ENCODE results near the gene BTBD1.
"Not testable (repeated sequence)": the region's sequence is repeated elsewhere in the genome, so short reads cannot be mapped to it uniquely, and the experiment has no call there.

Gene BTBD1

DNA sequence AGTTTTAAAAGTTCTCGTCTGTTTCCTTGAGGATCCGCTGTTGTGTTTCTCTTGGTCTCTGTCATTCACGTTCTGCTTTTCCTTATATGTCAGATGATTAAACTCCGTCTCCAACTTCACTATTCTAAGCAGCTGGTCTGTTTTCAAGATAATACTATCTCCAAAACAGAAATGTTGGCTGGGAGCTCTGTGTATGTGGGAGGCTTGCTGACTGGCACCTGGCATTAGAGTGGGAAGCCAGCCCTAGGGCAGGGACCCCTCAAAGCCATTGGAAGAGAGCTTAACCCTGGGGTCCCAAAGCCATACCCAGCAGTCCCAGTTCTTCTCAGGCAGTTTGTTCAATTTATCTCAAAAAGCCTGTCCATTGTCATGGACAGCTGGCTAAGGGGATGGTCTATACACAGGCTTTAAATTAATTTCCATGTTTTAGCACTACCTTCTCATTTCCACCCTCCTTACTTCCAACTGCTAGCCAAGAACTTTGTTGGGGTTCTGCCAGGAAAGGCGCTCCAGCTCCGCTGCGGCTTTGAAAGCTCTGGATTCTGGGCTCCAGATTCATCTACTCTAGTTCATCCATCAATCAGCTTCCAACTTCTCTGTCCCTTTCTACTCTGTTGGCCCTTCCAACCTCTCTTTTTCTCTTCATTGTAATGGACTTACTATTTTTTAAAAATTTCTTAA is 9.2 kb downstream of the BTBD1 start:
- DNase-seq (ENCODE audit: low read depth in 2 of 2, low spot score in 1 of 2): no peak

DNA sequence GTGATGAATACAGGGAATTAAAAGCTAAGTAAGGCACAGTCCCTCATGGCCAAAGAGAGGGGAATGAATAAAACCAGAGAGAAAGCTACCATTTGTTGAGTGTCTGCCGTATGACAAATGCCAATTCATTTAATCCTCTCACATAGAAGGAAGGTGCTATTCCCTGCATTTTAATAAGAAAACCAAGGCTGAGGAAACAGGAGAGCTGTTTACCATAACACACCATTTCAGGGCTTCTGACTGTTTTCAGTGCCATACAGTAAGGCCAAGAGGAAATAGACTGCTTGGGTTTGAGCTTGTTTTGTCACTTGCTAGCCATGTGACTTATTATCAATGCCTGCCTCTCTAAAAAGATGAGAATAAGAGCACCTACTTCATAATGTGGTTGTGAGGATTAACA is 10.1 kb downstream of the BTBD1 start:
- DNase-seq (ENCODE audit: low read depth in 2 of 2, low spot score in 1 of 2): no peak

DNA sequence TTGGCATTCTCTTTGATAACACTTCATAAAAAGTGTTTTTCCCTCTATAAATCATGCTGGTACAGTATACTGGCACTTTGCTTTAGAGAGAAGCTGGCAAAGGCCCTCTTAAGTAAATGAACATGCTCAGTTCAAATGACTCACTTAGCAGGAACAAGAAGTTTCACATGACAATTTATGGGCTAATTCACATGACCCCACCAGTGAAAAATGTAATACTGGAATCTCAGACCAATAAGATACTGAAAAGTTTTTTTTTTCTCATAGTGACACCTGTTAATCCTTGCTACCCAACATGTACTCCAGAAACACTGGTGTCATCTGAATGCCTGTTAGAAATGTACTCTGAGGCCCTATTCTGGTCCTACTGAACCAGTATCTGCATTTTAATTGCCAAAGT is 13.9 kb downstream of the BTBD1 start:
- no peak for DNase-seq (ENCODE audit: low read depth in 2 of 2, low spot score in 1 of 2)

DNA sequence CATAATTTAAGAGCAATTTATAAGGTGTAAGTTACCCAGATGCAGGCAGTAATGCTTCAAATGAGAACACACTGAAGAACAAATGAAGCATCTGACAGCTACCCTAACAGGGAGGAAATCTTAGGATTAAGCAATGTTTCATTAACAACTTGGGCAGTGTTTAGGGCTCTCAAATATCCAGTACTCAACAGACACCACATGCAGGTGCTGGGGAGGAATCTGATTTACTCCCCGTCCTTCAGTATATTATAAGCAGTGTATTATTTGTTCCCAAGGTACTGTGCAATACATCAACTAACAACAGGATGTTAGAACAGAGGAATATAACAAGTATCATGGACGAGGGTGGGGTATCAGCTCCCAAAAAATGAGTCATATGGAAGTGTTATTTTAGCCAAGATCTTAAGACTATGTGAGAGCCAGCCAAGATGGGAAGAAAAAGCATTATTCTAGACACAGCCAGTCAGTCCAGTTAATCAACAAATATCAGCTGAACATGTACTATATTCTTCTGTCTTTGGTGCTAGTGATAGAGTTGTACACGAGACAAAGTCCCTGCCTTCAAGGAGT is 20.4 kb downstream of the BTBD1 start:
- DNase-seq (ENCODE audit: low read depth in 2 of 2, low spot score in 1 of 2): no peak

DNA sequence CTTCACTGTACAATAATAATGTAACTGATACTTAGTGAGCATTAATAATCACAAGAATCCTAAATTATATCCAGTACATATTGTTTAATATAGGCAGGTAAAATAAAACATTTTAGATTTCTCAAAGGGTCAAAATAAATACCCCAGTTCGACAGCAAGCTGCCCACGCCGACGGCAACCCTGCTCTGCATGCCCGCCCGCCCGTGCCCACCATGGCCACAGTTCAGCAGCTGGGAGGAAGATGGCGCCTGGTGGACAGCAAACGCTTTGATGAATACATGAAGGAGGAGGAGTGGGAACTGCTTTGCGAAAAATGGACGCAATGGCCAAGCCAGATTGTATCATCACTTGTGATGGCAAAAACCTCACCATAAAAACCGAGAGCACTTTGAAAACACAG is 22.9 kb downstream of the BTBD1 start:
- no peak for DNase-seq (ENCODE audit: low read depth in 2 of 2, low spot score in 1 of 2)

DNA sequence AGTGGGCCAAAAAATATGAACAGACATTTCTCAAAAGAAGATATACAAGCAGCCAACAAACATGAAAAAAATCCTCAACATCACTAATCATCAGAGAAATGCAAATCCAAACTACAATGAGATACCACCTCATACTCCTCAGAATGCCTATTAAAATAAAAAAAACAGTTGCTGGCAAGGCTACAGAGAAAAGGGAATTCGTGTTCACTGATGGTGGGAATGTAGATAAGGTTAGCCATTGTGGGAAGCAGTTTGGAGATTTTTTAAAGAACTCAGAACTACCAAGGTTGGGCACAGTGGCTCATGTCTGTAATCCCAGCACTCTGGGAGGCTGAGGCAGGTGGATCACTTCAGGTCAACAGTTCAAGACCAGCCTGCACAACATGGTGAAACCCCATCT is 27.8 kb downstream of the BTBD1 start:
- DNase-seq (ENCODE audit: low read depth in 2 of 2, low spot score in 1 of 2): no peak

DNA sequence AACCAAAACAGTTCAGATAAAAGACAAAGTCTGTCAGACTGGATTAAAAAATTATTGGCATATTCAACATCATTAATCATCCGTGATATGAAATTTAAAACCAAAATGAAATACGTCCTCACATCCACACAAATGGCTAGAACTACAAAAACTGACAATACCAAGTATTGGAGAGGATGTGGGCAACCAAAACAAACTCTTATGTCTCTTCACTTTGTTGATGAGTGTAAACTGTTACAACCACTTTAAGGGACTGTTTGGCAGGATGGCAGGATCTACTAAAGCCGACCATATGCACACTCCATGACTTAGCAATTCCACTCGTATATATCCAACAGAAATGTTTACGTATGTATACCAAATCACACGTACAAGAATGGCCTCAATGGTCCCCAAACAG is 30.8 kb downstream of the BTBD1 start:
- no peak for DNase-seq (ENCODE audit: low read depth in 2 of 2, low spot score in 1 of 2)

DNA sequence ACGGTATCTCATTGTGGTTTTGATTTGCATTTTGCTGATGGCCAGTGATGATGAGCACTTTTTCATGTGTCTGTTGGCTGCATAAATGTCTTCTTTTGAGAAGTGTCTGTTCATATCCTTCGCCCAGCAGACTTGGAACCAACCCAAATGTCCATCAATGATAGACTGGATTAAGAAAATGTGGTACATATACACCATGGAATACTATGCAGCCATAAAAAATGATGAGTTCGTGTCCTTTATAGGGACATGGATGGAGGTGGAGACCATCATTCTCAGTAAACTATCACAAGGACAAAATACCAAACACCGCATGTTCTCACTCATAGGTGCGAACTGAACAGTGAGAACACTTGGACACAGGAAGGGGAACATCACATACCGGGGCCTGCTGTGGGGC is 35.8 kb downstream of the BTBD1 start:
- not testable (repeated sequence) for DNase-seq (ENCODE audit: low read depth in 2 of 2, low spot score in 1 of 2)

DNA sequence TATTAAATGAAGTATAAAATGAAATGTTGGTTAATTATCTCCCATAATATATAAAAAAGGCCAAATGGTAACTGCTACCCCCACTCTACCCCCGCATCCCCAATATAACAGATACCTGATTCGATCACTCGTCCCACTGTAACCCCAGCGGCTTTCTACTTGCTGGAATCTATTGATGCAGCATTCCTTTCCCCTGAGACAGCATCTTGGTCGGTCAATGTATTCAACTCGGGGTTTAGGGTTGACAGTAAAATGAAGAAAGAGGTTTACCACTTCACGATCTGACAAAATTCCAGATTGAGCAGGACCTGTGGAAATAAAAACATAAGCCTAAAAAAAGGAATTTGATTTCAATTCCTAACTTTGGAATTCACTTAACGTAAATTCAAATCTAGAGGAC is 37.0 kb downstream of the BTBD1 start:
- DNase-seq (ENCODE audit: low read depth in 2 of 2, low spot score in 1 of 2): no peak

DNA sequence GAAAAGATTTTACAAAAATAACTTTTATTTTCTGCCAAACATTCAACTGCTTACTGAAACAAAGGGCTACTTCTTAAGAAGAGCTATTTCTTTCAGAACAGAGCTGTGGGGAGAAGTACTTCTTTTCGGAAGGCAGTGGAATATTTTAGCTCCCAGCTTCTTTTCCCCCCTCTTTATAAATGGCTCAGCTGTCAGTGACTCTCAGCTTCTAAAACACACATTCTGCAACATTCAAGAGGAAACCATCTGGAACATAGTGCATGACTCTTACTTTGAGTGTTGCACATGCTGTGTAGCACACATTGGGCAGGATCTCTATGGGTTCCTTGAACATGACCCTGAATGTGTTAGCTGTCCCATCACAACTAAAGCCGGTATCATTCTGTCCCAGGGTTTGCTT is 48.6 kb downstream of the BTBD1 start:
- DNase-seq (ENCODE audit: low read depth in 2 of 2, low spot score in 1 of 2): no peak

DNA sequence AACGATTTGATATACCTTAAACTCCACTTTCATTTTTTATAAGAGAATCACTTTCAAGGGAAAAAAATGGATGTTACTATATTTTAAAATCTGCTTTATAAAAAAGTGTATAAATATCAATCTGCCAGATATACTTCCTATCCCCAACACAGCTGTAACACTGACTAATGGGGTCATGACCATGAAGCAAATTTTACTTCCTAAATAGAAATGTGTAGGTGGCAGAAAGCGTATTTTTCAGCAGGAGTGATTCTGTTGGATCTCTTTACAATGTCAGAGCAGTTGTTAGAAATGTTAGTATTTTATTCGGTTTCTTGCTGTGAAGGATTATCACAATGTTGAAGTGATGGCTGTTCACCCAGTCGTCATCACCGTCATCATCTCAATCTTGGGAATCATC is 50.1 kb downstream of the BTBD1 start:
- no peak for DNase-seq (ENCODE audit: low read depth in 2 of 2, low spot score in 1 of 2)

DNA sequence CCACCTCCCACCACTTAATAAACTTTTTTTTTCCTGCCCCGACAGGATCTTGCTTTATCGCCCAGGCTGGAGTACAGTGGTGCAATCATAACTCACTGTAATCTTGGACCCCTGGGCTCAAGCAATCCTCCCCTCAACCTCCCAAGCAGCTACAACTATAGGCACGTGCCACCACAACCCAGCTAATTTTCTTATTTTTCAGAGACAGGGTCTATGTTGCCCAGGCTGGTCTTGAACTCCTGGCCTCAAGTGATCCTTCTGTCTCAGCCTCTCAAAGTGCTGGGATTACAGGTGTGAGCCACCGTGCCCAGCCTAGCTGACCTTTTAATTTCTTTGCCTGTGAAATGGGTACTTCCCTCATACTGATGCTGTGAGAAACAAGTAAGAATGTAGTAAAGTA is 51.7 kb downstream of the BTBD1 start:
- no peak for DNase-seq (ENCODE audit: low read depth in 2 of 2, low spot score in 1 of 2)

DNA sequence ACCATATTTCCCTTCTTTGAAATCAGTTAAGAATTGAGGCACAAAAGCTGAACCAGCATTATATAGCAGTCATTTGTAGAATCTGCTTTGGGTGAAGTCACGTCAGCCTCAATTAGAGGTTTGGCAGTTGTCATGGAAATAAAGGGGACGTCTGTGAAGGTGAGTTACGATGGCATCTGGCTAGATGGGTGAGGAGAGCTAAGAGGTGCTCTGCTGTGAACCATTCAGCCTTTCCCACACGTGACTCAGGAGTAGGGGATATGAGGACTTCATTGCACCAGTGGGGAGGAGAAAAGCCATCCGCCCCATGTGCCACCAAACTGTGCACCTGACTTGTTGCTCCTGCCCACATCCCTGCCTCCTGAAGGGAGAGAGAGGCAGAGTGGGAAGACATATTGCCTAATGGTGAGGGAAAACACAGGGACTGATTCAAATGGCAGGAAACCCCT is 52.8 kb downstream of the BTBD1 start:
- no peak for DNase-seq (ENCODE audit: low read depth in 2 of 2, low spot score in 1 of 2)

DNA sequence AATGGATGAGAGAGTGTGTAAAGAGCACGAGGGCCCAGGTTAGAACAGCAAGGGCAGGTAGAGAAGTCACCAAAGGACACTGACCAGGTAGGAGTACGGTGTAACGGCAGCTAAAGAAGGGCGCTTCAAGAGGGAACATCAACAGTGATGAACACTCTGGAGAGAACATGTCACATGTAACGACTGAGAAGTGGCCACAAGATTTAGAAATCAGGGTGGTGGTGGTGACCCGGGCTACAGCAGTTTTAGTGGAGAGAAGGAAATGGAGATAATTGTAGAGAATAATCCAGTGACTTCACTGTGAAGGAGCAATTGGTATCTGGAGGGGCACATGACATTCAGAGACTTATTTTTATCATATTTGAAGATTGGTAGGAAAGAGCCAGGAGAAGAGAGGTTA is 54.4 kb downstream of the BTBD1 start:
- no peak for DNase-seq (ENCODE audit: low read depth in 2 of 2, low spot score in 1 of 2)

DNA sequence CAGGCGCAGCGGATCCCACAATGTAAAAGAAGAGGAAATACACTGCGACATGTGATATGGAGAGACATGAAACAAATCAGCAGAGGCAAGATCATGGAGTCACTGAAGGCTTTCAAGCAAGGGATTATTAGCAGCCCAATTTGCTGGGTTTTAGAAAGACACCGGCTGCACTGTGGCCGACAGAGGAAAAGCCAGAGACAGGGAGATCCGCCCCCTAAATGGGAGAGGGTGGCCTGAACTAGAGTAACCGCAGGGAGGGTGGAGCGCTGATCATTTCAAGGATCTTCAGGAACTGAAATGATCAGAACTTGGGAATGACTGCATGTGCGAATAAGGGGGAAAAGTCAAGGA is 55.0 kb downstream of the BTBD1 start:
- DNase-seq (ENCODE audit: low read depth in 2 of 2, low spot score in 1 of 2): no peak

DNA sequence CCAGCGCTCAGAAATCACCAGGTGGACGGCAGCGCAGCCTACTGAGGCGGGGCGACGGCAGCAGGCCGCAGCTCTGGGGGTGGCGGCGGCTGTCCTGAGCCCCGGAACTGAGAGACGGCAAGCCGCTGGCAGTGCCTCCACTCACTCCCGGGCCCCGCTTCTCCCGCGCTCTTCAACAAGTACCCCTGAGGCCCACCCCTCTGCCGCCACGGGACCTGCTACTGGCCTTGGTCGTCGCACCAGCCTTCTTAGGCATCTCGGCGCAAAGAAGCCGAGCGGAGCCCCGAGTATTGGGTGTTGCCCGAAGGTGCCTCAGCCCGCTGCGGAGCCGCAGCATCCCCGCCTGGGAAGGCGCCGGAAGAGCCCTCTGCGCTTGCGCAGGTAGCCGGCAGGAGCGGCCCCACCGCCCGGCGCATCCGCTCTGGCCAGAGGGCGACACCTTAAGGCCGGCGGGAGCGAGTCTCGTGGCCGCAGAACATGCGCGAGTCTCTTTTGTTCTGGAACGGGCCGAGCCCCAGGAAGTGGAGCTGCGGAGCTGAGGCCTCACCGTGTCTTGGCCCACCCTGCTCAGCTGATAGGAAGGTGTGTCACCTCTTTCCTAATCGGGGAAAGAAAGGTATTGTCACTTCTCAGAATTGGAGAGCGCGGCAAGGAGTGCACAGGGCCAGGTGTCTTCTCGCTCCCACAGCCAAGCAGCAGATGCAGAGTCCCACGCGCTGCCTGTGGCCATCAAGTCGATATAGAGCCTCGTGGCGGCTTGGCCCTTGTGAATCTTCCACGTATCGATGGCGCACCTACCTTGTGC is 55.6 kb downstream of the BTBD1 start, which contains the start of gene C15orf40:
Gene C15orf40, minus strand, starts transcription at position 369 of the 805 bp plus-strand sequence. Its CDS starts 32 bp downstream, at position 337.
- peak; percentile 59 to 77 for DNase-seq (ENCODE audit: low read depth in 2 of 2, low spot score in 1 of 2)

DNA sequence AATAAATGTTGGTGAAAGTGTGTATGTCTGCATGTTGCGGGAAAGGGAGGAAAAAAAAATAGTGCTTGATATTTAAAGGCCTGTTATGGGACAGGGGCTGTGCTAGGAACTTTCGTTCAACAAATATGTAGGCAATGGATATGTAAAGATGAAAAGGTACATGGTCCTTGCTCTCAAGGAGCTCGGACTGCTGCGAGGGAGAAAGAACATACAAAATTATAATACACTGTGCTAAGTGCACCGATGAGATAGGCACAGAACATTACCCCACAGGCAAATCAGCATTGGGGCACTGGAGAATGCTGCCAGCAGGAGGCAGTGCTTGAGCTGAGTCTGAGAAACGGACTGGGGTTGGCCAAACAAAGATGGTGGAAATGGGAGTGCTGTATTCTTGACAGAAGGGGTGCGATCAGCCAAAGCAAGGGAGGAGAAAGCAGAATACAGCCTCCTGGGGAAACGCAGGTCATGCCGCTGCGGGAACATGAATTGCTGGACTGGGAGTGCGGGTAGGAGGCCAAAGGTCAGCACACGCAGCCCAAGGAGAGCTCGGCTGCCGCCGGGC is 56.3 kb downstream of the BTBD1 start:
- peak; percentile 52 to 53 for DNase-seq (ENCODE audit: low read depth in 2 of 2, low spot score in 1 of 2)

DNA sequence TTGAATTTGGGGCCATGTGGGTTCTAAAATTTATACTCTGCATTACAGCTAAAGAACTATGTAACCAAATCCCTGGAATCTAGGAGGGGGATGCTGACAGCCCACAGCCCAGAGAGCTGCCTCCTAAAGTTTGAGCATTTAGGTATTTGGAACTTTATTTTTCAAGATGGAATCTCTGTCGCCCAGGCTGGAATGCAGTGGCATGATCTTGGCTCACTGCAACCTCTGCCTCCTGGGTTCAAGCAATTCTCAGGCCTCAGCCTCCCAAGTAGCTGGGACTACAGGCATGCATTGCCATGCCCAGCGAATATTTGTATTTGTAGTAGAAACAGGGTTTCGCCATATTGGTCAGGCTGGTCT is 66.4 kb downstream of the BTBD1 start:
- DNase-seq (ENCODE audit: low read depth in 2 of 2, low spot score in 1 of 2): not testable (repeated sequence)

DNA sequence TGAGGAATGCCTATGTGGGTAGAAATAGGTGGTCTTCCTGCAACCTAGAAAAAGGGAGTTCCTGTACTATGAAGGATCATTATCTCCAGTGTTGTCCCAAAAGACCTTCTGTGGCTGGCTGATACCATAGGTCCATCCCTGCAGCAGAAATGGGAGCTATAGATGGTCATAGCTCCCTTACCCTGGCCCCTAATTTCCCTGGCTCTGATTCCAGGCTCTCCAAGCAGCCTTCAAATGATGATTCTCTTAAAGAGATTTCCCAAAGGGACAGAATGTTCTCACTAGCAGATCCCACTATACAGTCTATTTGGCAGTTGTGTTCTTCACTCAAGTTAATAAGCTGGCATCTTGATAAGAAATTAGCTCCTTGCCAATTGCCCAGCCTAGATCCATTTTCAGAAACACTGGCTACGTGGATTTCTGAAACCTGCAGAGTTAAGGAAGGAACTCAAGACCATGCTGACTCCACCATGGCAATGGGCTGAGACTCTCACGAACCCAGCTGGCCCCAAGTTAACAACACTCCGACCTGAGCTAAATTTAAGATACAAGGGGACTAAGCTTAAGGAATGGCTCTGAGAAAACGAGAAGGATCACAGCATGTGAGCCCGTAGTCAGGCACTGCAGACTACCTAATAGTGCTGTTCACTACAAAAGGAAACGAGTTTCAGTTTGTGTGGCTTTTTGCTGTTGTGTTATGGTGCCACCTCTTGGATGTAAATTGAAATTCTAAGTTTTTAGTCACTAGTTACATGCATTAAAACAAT is 67.0 kb downstream of the BTBD1 start:
- no peak for DNase-seq (ENCODE audit: low read depth in 2 of 2, low spot score in 1 of 2)

DNA sequence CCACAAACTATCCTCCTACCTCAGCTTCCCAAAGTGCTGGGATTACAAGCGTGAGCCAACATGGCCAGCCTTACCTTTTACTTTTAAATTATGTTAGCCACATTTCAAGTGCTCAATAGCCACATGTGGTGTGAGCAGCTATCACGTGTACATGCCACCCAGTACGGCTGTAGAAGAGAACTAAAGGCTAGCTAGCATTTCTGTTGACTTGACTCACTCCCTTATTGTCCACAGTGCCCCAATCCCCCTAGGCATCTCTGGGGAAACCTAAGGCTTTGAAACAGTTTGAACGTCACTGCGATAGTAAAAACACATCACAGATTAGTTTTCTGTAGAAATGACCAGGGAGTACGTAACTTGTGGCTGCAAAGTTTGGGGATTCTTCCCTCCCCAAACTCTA is 67.6 kb downstream of the BTBD1 start:
- no peak for DNase-seq (ENCODE audit: low read depth in 2 of 2, low spot score in 1 of 2)

DNA sequence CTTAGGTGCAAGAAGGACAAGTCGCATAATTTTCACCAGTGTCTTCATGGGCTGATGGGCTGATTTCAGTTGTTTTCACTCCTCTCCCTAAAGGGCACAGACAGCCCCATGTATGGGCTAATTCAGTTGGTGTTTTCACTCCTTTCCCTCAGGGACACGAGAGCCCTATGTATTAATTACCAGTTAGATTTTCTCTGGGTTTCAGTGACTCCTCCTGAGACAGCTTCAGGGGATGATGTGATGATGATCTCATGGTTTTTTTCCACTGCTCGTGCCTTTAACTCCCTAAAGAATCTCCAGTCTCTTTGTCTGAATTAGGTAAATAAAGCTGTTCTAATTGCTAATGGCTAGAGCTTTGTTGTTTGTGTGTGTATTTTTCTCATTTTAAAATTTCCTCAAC is 71.1 kb downstream of the BTBD1 start:
- no peak for DNase-seq (ENCODE audit: low read depth in 2 of 2, low spot score in 1 of 2)
